Transverse colon (tissue), 4 donors: ENCODE results near the gene GOLPH3L. TPM values are rescaled to one million over a fixed set of nuclear protein-coding genes. Genes with fewer than 3 reads are reported as not detected.

Experiments used
- DNase-seq: peaks from one replicate; pipeline ENCODE4 v3.0.0-alpha.2; 2019
- H3K27ac ChIP-seq, 4 donors: fragments of 200-600 bp; sonication (generic); 2 replicates each; pipeline ENCODE4 v1.5.1; 2016 to 2018; ENCODE audit warnings: inconsistent platforms in 4 of 4
- H3K27me3 ChIP-seq: fragments of 200-600 bp; sonication (generic); 2 replicates; pipeline ENCODE4 v1.5.1; 2017; ENCODE audit warnings: inconsistent platforms
- H3K36me3 ChIP-seq, 4 donors: fragments of 200-600 bp; sonication (generic); 2 replicates each; pipeline ENCODE4 v1.5.1; 2017 to 2019; ENCODE audit warnings: inconsistent platforms in 4 of 4
- H3K4me1 ChIP-seq, 4 donors: fragments of 200-600 bp; sonication (generic); 2 replicates each; pipeline ENCODE4 v1.5.1; 2017 to 2020; ENCODE audit warnings: inconsistent platforms in 4 of 4
- H3K4me3 ChIP-seq, 4 donors: fragments of 200-600 bp; sonication (generic); 1 replicate in 1 of 4; 2 replicates in 3 of 4; pipeline versions ENCODE4 v1.5.1 to v1.6.1; 2017 to 2019; ENCODE audit warnings: inconsistent platforms in 4 of 4
- H3K9me3 ChIP-seq, 2 donors: fragments of 200-600 bp; sonication (generic); 2 replicates each; pipeline ENCODE4 v1.5.1; 2017 to 2019; ENCODE audit warnings: inconsistent platforms in 2 of 2
- CTCF ChIP-seq, 5 experiments: fragments of 200-600 bp in 3 of 5; fragments of 450-650 bp in 2 of 5; sonication (generic) in 3 of 5; IDR thresholded peaks; 1 replicate in 2 of 5; 2 replicates in 3 of 5; pipeline ENCODE4 v1.5.1; 2016 to 2017; ENCODE audit warnings: antibody characterized with exemption in 5 of 5, inconsistent platforms in 3 of 5, mild to moderate bottlenecking in 2 of 5, moderate library complexity in 1 of 5
- EP300 ChIP-seq: sonication (generic); formaldehyde crosslinking; IDR thresholded peaks from one replicate; pipeline ENCODE4 v1.6.1; 2017; ENCODE audit warnings: antibody characterized with exemption, low read depth
- POLR2A ChIP-seq: fragments of 450-650 bp; IDR thresholded peaks from one replicate; pipeline ENCODE4 v1.6.1; 2016; ENCODE audit warnings: antibody characterized with exemption, mild to moderate bottlenecking, moderate library complexity
- POLR2AphosphoS5 ChIP-seq, 3 donors: sonication (generic); formaldehyde crosslinking; IDR thresholded peaks; one replicate each; pipeline ENCODE4 v1.6.1; 2016; ENCODE audit warnings: antibody characterized with exemption in 3 of 3
- WGBS, 2 donors: methylation state at CpG; one replicate each; pipeline ENCODE4 v1.1.5; 2018; ENCODE audit warnings: low coverage in 1 of 2; 5-methylcytosine and 5-hydroxymethylcytosine counted together
- in situ Hi-C, 4 donors: fragments of 200-750 bp; cut with MboI; loops; one replicate each; pipeline versions ENCODE4 v1.15.0 to v1.15.1; 2017; ENCODE audit warnings: low sequenced_read_pairs in 3 of 4, low pct_ligation_motif_present in 1 of 4, low pct_unique_long_range_greater_than_20kb in 1 of 4
- intact Hi-C: fragments of 100-400 bp; cut with DNase I; formaldehyde crosslinking; loops from one replicate; pipeline ENCODE4 v1.15.1; 2023; ENCODE audit warnings: low total_unique reads
- total RNA-seq, 4 donors: library from RNA; depleted of rRNA; stranded (reverse); fragments of >200 nt; gene quantifications; one replicate each; pipeline ENCODE4 v1.1.0, GENCODE V29; 2016

The GOLPH3L gene
- total RNA-seq, 4 donors from 2014 or later, result 12.7 to 61.0 (median 34.7) TPM

GRCh38 chr1:150622303-150622975, 74.5 kb downstream of the GOLPH3L start:
- WGBS, 2 donors, result 34 to 44% methylated on average over 6 to 8 of the region's 8 CpGs
- in situ Hi-C loops (no loop called here), intact Hi-C loops (no loop called here)
- H3K4me1 ChIP-seq, result peaks cover 13 to 40% (median 22%) of the 10 kb centered on the region in 4 donors
- H3K36me3 ChIP-seq, result peaks cover 0 to 51% (median 17%) of the 10 kb centered on the region in 4 donors
- H3K27ac ChIP-seq, result peak overlapping the region; percentile 73 to 80 (median 75)
- H3K9me3 ChIP-seq, result no peaks in the 10 kb centered on the region
- H3K4me3 ChIP-seq, result no peak overlapping the region
- no peak for DNase-seq
- no peaks in the 10 kb centered on the region for H3K27me3 ChIP-seq
- no peak for TF ChIP-seq POLR2A
- no peak for TF ChIP-seq CTCF (IDR thresholded peaks at IDR 0.05)
- no peak for TF ChIP-seq EP300
- no peak for TF ChIP-seq POLR2AphosphoS5 (IDR thresholded peaks at IDR 0.05)

DNA sequence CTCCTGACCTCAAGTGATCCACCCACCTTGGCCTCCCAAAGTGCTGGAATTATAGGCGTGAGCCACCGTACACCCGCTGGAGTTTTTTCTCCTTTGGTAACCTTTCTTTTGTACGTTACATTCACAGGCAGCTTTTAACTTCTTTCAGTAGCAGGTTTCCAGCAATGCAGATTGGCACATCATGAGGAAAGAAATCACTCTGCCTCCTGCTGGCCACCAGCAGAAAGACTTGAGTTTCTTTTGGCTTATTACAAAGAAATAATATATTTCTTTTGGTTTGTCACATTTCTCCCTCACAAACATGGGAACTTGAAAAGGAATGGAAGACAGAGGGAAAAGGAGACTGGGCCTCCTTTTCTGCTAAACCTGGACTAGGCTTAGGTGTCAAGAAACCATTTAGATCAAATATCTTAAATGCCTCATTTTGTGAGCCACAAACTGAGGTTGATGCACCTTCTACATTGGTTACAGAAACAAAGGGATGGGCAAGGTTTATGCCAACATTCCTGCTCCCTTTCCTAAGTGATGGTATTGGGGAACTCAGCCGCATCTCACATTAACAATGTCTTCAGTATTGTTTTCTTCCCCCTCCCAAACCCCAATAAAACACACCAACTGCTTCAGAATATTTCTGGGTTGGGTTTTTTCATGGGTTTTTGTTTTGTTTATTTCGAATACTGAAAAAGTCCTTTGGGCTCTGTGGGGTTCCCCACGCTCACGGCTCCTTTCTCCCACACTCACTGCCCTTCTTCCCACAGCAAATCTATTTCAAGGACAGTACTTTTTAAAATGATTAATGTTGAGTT, 75.3 kb downstream of the GOLPH3L start:
- peak; percentile 70 for DNase-seq

DNA sequence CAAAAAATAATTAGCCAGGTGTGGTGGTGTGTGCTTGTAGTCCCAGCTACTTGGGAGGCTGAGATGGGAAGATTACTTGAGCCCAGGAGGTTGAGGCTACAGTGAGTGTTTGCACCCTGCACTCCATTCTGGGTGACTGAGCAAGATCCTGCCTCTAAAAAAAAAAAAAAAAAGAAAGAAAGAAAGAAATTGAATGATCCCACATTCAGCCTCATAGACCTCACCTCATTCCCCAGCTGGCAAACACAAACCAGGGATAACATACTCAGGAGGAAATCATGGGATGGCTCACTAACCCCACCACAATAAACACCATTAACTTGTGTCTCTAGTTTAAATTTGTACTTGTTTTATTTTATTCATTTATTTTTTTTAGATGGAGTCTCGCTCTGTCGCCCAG, 76.0 kb downstream of the GOLPH3L start:
- Histone ChIP-seq H3K4me1 (peaks cover 13 to 40% (median 23%) of the 10 kb centered on the region in 4 donors), H3K36me3 (peaks cover 0 to 44% (median 10%) of the 10 kb centered on the region in 4 donors), H3K9me3 (no peaks in the 10 kb centered on the region), H3K27me3 (no peaks in the 10 kb centered on the region), H3K4me3 (no peak overlapping the region), H3K27ac (peak overlapping the region; percentile 73 to 80 (median 75))
- 92 to 100% methylated on average over 2 of the region's 2 CpGs for WGBS, 2 donors
- intact Hi-C loops (no loop called here), in situ Hi-C loops (no loop called here)
- DNase-seq, result no peak
- TF ChIP-seq CTCF (IDR thresholded peaks at IDR 0.05), result no peak
- TF ChIP-seq POLR2AphosphoS5 (IDR thresholded peaks at IDR 0.05), result no peak
- TF ChIP-seq EP300, result no peak
- TF ChIP-seq POLR2A, result no peak

More for the DNA sequence above, 75.3 kb downstream of the GOLPH3L start:
- intact Hi-C loops (no loop called here), in situ Hi-C loops (no loop called here)
- Histone ChIP-seq H3K4me3 (no peak overlapping the region), H3K27ac (peak overlapping the region; percentile 73 to 80 (median 75)), H3K4me1 (peaks cover 13 to 38% (median 22%) of the 10 kb centered on the region in 4 donors), H3K36me3 (peaks cover 0 to 52% (median 14%) of the 10 kb centered on the region in 4 donors), H3K27me3 (no peaks in the 10 kb centered on the region), H3K9me3 (no peaks in the 10 kb centered on the region)
- WGBS, 2 donors, result 44 to 46% methylated on average over 4 to 8 of the region's 8 CpGs
- TF ChIP-seq CTCF (IDR thresholded peaks at IDR 0.05), result peak; percentile 70 to 89 (median 71)
- no peak for TF ChIP-seq EP300
- TF ChIP-seq POLR2AphosphoS5 (IDR thresholded peaks at IDR 0.05), result peak in 2 of 3 donors; percentile 46 to 56
